Subcutaneous adipose tissue (tissue), 4 donors: Measurements from ENCODE around the gene SEMA3F. TPM values are rescaled to one million over a fixed set of nuclear protein-coding genes. Genes with fewer than 3 reads are reported as not detected.

ENCODE experiments used
- total RNA-seq, 4 donors: library from RNA; depleted of rRNA; stranded (reverse); fragments of >200 nt; gene quantifications; one replicate each; pipeline ENCODE4 v1.1.0, GENCODE V29; 2016
- TF ChIP-seq, protein P1 (sequence below): fragments of 450-650 bp; IDR thresholded peaks from one replicate; pipeline ENCODE4 v1.5.1; 2016; ENCODE audit warnings: low read depth, mild to moderate bottlenecking, control low read depth, antibody characterized with exemption, moderate library complexity

SEMA3F gene
- total RNA-seq, 4 donors from 2014 or later = 4.6 to 32.8 (median 11.5) TPM

DNA sequence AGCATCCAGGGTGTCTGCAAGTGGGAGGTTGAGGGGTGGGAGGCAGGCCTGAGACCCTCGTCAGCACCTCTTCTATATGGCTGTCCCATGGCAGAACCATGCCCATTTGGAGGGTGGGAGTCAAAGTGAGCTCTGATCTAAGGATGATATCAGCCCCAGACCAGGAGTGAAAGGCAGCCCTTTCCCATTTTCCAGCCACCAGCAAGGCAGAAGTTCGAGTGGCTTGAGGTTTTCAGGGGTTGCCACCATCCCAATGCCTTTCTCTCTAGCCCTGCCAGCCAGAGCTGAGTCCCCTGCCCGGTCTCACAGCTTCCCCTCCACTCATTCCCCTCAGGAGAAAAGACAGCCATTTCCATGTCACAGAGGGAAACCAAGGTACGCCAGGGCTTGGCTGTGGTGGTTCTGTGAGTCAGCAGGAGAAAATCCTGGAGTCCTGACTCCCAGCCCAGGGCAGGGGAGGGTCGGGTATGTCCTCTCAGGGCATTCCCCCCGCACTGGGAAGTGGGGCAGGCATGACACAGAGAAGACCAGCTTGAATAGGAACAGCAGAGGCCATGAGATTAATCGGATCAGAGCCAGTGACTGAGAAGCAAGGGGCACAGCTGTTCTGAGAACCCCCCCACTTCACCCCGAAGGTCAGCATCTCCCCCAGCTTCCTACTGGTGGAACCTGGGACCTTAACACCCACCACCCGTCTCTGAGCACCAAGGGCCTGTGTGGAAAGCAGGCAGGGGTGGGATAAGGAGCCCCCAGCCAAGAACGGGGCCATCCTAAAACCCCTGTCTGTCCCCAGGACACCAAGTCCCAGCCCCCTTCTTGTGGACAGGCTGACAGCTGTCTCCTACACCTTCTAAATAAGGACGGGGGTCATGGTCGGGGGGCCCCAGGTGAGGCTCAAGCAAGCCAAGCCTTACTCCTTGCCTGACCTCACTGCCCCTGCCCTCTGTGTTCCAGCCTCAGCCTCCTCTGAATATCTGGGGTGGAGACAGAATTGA lies 49.0 kb downstream of the SEMA3F start:
- TF ChIP-seq, protein P1, sequence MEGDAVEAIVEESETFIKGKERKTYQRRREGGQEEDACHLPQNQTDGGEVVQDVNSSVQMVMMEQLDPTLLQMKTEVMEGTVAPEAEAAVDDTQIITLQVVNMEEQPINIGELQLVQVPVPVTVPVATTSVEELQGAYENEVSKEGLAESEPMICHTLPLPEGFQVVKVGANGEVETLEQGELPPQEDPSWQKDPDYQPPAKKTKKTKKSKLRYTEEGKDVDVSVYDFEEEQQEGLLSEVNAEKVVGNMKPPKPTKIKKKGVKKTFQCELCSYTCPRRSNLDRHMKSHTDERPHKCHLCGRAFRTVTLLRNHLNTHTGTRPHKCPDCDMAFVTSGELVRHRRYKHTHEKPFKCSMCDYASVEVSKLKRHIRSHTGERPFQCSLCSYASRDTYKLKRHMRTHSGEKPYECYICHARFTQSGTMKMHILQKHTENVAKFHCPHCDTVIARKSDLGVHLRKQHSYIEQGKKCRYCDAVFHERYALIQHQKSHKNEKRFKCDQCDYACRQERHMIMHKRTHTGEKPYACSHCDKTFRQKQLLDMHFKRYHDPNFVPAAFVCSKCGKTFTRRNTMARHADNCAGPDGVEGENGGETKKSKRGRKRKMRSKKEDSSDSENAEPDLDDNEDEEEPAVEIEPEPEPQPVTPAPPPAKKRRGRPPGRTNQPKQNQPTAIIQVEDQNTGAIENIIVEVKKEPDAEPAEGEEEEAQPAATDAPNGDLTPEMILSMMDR = no peak

DNA sequence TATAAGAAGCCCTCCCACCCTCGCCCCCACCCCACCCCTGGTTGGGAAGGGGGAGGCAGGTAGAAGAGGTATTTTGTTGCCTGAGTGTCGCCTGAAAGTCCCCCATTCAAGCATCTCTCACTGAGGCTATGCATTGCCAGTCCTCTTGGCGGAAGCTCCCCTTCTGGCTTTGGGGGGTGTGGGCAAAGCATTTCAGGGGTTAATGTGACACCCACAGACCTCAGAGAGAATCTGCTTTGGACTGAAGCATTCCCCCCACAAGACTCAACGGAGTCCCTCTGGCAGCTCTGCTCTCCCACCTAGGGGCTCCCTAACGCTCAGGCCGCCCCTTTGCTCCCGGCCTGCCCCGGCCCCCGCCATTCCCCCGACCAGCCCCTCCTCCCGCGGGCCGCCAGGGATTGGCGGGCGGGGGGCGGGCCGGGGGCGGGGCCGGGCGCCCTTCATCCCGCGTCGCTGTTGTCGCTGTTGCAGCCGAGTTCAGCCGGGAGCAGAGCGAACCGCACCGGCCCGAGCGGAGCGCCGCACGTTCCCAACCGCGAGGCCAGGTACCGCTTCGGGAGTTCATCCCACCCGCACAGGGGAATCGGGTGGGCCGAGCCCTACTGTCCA lies 49.8 kb downstream of the SEMA3F start, which contains the start of gene SLC38A3:
Gene SLC38A3, plus strand, starts transcription at position 468 of the 609 bp plus-strand sequence. CDS start 8,929 bp downstream, outside the sequence.
- TF ChIP-seq, protein P1 = no peak

DNA sequence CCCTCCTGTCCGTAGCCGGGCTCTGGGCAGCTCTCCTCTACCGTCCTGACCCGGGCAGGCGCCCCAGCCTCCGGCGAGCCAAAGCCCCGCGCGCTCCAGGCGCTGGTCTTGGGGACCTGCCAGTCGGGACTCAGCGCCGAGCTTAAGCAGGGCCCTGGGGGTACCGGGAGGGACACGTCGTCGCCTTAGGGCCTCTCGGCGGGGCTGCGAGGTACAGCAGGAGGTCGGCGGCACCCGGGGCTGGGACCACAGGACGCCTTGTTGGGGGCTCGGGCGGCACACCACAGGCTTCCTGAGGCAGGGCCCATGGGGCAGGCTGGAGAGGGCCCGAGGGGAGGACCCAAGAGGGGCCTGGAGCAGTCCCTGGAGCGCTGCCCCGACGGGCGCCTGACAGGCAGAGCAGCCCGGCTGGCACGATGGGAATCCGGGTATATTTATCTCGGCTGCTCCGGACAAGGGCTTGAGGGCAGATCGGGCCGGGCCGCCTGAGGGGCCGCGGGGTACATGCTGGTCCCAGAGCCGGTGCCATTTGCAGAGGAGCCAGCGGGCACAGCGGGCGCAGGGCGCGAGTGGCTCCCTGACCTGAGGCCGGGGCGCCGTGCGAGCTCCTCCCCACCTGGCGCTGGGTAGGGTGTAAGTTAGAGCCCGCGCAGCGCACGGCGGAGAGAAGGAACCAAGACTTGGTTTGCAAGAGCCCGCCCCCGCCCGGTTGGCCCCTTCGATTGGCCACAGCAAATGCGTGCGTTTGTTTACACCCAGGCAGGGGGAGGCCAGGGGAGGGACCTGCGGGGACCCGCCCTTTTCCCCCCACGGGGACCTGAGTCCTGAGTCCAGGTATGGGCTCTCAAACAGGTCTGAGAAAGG lies 50.5 kb downstream of the SEMA3F start:
- TF ChIP-seq, protein P1 = no peak

DNA sequence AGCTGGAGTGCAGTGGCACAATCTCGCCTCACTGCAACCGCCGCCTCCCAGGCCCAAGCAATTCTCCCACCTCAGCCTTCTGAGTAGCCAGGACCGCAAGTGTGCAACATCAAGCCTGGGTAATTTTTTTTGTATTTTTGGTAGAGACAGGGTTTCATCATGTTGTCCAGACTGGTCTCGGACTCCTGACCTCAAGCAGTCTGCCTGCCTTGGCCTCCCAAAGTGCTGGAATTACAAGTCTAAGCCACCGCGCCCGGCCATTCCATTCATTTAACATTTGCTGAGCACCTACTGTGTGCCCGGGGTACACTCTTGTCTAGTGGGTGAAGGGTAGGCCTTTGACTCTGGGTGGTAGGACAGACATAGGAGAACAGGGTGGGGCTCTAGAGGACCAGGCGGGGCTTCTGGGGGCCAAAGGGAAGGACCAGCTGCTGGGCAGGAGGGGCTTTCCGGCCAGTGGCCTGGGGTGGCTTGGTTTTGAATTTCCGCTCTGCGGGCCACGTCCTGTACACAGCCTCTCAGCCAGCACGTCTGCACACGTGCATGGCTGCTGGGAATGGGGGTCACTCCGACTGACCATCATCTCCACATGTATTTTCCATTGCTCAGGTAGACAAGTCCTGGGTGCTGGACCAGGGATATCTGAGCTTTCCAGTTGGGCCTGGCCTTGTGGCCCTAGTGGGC lies 52.4 kb downstream of the SEMA3F start:
- TF ChIP-seq, protein P1 = no peak

DNA sequence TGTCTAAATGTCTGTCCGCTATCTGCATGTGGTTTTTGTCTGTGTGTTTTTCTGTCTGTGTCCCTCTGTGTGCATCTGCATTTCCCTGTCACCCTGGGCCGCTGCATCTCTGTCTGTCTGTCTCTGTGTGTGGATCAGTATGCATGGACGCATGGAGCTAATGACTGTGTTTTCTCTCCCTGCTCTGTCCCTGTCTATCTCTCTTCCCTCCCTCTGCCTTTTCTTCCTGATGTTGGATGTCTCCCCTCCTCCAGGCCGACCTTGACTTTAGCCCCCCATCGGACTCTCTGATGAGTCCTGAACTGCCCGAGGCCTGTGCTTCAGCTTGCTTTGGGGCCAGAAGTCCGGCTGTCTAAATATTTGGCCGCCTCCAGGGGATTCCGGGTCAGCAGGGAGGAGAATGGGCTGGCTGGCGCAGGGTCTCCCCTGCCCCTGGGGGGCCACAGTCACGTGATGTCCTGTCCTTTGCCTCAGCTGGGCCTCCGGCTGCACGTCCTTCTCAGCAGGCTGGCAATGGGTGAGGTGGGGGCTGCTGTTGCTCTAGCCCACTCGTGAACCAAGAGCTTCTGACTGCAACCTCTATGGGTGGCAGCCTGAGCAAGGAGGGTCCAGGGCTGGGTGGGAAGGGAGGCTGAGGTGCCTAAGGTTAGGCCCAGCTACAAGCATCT lies 53.7 kb downstream of the SEMA3F start:
- TF ChIP-seq, protein P1 = no peak

DNA sequence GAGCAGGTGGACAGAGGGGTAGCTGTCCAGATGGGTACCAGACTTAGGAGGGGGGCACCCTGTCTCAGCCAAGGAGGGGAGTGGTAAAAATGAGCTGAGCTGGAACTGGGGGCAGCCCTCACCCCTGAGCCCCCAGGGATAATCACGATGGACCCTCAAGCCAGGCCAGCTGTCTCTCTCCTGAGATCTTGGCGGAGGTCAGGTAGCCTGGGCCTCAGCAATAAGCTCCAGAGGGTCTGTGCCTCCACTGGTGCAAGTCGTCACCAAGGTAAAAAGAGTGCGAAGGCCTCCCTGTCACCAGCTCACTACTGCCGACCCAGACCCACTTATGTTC lies 55.0 kb downstream of the SEMA3F start:
- TF ChIP-seq, protein P1 = no peak
